Head of caudate nucleus (tissue), 42 donors: ENCODE results near the gene KCNK2.

Source experiments
- DNase-seq, 42 donors: peaks; one replicate each; pipeline versions ENCODE4 v3.0.0 to v3.0.0-alpha.2; 2020 to 2021; ENCODE audit warnings: mixed read lengths in 7 of 42
- intact Hi-C: fragments of 100-400 bp; cut with DNase I; formaldehyde crosslinking; loops from one replicate; pipeline ENCODE4 v1.15.0; 2022

The KCNK2 gene

DNA sequence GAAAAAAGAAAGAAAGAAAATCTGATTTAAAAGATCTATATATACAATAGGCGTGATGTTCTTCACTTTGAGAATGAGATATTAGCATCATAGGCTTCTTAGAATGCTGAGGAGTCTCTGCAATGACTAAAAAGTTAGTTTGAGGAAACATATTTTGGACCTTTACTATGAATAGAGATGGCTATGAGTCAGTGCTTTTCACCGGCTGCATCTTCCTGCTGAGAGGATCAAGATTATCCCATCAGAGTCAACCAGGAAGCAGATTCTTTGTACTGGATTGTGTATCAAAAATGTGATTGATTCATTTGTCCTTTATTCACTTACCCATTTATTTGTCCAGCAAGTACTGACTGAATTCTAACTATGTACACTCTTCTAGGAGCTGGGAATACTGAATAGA is 144.2 kb downstream of the KCNK2 start:
- DNase-seq, result no peak
- intact Hi-C loops, result no loop called here

DNA sequence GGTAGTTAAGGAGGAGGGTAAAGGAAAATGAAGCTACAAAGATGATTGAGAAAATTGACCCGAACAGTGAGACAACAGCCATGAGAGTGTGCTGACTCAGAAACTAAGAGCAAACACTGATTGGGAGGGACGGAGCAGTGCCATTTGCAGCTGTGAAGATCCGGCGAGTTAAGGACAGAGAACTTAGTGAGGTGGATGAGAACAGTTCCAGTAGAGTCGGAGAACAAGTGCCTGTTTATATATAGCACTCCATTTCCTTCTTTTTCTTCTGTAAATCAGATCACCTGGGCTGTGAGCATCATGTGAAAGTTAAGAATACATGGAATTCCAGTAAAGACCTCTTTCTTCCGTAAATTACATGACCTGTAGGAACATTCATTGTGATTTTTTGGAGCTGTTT is 145.7 kb downstream of the KCNK2 start:
- no peak for DNase-seq
- intact Hi-C loops, result no loop called here

DNA sequence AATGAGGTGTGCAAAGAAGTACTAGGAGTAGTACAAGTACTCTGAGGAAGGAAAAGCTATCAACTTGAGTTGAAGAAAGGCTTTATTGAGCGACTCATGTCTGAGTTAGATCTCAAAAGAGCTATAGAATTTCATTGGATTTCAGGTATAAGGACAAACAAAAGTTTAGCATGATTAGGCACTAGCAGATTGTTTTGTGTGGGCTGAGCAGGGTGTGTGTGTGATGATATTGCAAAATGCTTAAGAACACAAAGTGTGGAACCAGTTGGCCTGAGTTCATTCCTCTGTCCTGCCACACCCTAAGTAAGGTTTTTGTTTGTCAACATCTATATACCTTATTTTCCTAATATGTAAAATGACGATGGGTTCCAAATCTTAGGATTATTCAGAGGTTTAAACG is 158.9 kb downstream of the KCNK2 start:
- intact Hi-C loops, result no loop called here
- DNase-seq, result no peak

GRCh38 chr1:215243345-215244054 is 161.0 kb downstream of the KCNK2 start:
- no peak for DNase-seq
- intact Hi-C loops, result no loop called here

- intact Hi-C loops, result no loop called here
- no peak for DNase-seq
Observed at GRCh38 chr1:215250913-215251312, 168.4 kb downstream of the KCNK2 start.

GRCh38 chr1:215251428-215251827 is 168.9 kb downstream of the KCNK2 start:
- DNase-seq, result no peak
- intact Hi-C loops, result no loop called here

DNA sequence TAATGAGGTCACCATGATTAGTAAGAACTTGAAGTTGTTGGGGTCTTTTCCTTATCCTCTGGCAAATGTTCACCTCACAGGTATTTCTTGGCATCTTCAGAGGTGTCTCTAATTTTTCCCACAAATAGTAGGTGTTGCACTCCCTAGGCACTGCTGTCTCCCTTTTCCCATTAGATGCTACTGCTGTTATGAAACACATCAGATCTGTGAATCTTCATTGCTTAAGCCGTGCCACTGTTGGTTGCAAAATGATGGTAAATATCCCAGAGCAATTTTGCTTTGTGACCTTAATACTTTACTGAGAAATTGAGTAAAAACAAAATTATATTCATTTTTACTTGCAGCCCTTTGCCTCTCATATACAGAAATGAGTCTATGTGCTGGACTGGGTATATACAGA is 169.6 kb downstream of the KCNK2 start:
- DNase-seq, result no peak
- intact Hi-C loops, result no loop called here

DNA sequence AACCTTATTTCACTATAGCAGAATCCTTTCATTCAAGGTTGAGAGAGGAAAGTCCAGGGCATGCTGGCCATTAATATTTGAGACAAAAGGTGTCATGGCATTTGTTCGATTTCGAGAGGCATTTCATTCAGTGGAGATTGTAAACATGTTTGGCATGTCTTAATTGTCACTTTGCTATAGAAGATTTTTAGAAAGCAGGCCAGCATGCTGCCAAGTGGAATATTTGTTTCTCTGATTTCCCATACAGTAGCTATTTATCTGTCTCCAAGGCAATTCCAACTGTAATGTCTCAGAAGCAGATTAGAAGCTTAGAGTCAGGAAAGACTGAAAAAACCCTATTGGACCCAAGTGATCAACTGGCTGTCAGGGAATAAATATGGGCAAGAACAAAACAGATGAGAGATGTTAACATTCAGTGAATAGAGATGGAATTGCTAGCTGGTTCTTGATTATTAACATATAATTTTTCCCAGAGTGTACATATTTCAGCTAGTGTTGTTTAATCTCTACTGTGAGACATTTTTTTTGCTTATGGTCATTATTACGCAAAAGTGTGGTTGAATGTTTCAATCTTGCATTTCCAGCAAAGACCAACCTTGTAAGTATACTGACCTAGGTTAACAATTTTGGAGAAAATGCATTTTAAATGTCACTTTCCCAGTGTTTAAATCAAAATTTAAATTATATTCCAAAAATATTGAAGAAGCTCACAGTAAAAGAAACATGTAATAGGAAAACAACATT is 174.6 kb downstream of the KCNK2 start:
- DNase-seq, result no peak
- intact Hi-C loops, result no loop called here

- DNase-seq, result no peak
- intact Hi-C loops, result no loop called here
Observed at GRCh38 chr1:215260711-215261110, 178.2 kb downstream of the KCNK2 start.

GRCh38 chr1:215262106-215262505 is 179.6 kb downstream of the KCNK2 start:
- intact Hi-C loops, result no loop called here
- no peak for DNase-seq

- intact Hi-C loops, result no loop called here
- no peak for DNase-seq
Observed at GRCh38 chr1:215263636-215264035, 181.1 kb downstream of the KCNK2 start.

DNA sequence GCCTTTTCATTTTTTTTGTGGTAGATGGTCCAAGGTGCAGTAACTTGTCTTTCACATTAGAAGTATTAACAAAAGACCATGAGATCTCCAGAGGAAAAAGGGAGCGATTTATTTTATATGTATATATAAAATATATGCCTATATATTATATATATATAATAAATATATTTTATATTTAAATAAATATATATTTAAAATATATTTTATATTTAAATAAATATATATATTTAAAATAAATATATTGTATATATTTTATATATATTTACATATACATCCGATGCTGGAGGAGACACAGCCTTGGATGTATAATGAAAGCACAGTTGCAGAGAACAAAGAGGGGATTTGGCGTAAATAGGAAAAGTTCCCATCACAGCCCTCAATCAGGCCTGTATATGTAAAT is 182.1 kb downstream of the KCNK2 start:
- no peak for DNase-seq

DNA sequence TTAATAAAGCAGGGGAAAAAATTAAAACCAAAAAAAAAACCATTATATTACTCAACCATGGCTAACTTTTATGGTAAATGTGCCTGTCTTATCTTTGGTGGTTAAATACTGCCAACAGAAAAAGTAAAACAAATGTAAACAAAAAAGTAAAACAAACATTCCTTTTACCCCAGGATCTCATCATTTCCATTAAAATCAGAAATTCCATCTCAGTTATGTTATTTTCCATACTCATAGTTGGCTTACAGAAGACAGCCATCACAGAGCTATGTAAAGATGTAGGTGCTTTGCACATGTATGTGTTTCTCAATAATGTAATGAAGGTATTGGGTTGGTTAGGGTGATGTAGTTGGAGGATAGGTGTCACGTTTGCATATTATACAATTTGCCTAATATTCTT is 185.0 kb downstream of the KCNK2 start:
- DNase-seq, result no peak
- intact Hi-C loops, result no loop called here

More for the DNA sequence above, 182.1 kb downstream of the KCNK2 start:
- intact Hi-C loops, result no loop called here

- DNase-seq, result no peak
- intact Hi-C loops, result no loop called here
Observed at GRCh38 chr1:215269955-215270354, 187.4 kb downstream of the KCNK2 start.

DNA sequence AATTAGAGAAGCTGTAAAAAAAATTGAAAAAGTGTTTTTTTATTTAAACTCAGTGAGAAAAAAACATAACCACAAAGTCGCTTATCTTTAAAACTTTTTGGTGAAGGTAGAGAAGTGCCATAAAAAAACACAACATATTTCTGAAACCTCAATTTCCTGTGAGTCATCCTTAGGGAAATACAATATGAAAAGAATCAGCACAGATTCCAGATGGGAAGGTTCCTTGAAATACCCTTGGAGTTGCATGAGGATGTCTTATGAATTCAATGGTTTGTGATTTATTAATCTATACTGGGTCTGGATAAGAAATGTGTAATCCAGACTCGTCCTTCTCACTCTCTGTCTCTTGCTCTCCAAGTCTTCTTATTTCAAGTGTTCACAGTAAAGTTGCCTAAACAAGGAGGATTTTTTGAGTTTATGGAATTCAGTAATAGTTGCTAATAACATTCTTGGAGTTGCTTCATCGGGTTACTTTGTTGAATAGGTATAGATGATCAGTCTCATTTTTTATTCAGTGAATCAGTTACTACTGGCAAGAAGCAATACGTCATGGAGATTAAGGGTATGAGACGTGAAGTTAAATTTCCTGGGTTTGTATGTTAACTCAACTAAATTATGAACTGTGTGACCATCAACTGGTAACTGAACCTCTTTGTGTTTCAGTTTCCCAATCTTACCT is 191.4 kb downstream of the KCNK2 start:
- intact Hi-C loops, result no loop called here

DNA sequence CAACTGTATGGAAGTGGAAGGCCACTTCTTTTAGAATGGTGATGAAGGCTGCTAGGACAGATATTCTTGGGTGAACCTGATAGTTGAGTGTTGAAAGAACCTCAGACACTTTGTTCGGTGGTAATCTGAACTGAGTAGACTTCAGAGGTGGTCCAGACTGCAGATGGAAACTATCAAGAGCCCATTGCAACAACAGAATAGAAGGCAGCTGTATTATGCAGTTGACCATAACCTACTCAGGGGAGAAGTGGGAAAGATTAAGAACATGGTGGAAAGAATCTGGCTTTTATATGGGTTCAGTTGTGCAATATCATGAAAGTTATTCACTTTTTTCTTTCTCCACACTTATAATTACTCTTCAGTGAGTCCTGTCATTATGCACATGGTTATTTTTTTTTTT is 194.0 kb downstream of the KCNK2 start:
- intact Hi-C loops, result no loop called here
- no peak for DNase-seq

More for the DNA sequence above, 191.4 kb downstream of the KCNK2 start:
- no peak for DNase-seq

DNA sequence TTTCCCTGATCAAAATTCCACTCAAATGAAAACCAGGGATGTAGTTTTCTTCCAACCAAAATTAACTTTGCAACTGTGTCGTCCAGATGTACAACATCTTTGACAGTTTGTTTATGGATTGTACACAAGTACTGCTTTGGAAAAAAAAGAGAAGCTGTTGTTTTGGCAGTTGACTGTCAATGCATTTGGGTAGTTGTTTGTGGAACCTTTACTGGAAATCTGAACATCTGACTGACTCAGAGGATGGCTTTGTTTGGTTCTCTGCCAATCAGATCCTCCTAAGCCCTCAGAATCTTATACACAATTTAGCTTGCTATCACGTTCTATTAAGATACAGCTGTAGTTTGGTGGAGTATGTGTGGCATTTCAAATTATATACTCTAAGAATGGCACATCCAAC is 195.0 kb downstream of the KCNK2 start:
- no peak for DNase-seq

DNA sequence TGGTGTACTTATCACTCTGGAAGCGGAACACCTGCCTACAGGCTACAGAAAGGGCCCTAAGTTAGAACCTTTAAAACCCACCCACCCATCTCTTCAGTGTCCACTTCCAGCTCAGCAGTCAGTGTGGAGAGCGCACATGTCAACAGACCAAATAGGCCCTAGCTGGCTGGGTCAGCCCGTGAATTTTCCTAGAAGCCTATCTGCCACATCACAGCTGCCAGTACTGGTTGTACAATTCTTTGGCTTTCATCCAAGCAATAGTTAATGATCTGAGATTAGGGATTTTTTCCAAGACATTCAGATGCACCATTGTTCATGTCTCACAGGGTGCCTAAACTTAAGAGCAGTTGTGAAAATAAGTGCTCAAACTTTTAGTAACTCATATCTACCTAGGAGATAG is 197.1 kb downstream of the KCNK2 start:
- intact Hi-C loops, result no loop called here

More for the DNA sequence above, 195.0 kb downstream of the KCNK2 start:
- intact Hi-C loops, result no loop called here

GRCh38 chr1:215282557-215282956 is 200.0 kb downstream of the KCNK2 start:
- no peak for DNase-seq
- intact Hi-C loops, result no loop called here

More for the DNA sequence above, 197.1 kb downstream of the KCNK2 start:
- DNase-seq, result no peak
